ENCODE results near the gene FTO. TPM values are rescaled to one million over a fixed set of nuclear protein-coding genes. Genes with fewer than 3 reads are reported as not detected.

FTO gene
- total RNA-seq, 1 experiment from 2014 or later, result 78.3 TPM

GRCh38 chr16:53672461-53672860 lies 31.5 kb upstream of the FTO start:
- CTCF ChIA-PET, result interaction anchor here (1.3 kb wide), 1 partner anchor 62 kb away, joined by 3 read pairs; no protein-coding TSS in a partner anchor
- H3K27ac Mint-ChIP-seq (ENCODE audit: unreplicated experiment), result no peak overlapping the region
- H3K9me3 ChIP-seq, result no peaks in the 10 kb centered on the region
- no peaks in the 10 kb centered on the region for H3K9me3 Mint-ChIP-seq (ENCODE audit: unreplicated experiment)
- H3K27me3 ChIP-seq (replicated peaks; ENCODE audit: control insufficient read depth, insufficient read depth, low read length), result no peaks in the 10 kb centered on the region
- DNase-seq, result no peak
- H3K4me3 ChIP-seq (ENCODE audit: low read depth, low read length), result no peak overlapping the region
- TF ChIP-seq, protein P1, sequence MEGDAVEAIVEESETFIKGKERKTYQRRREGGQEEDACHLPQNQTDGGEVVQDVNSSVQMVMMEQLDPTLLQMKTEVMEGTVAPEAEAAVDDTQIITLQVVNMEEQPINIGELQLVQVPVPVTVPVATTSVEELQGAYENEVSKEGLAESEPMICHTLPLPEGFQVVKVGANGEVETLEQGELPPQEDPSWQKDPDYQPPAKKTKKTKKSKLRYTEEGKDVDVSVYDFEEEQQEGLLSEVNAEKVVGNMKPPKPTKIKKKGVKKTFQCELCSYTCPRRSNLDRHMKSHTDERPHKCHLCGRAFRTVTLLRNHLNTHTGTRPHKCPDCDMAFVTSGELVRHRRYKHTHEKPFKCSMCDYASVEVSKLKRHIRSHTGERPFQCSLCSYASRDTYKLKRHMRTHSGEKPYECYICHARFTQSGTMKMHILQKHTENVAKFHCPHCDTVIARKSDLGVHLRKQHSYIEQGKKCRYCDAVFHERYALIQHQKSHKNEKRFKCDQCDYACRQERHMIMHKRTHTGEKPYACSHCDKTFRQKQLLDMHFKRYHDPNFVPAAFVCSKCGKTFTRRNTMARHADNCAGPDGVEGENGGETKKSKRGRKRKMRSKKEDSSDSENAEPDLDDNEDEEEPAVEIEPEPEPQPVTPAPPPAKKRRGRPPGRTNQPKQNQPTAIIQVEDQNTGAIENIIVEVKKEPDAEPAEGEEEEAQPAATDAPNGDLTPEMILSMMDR (IDR thresholded peaks at IDR 0.05; ENCODE audit: insufficient read depth in 1 of 2, low read depth in 1 of 2, low read length in 1 of 2, severe bottlenecking in 1 of 2, unreplicated experiment in 1 of 2), result no peak
- POLR2A ChIA-PET, result no interaction called here
- BruUV-seq (replicated peaks), result no TSS peak
- H3K36me3 ChIP-seq (ENCODE audit: control insufficient read depth, insufficient read depth, low read length), result no peaks in the 10 kb centered on the region
- intact Hi-C loops (cut with micrococcal nuclease; ENCODE audit: unreplicated experiment), result no loop called here
- H3K27me3 Mint-ChIP-seq (ENCODE audit: insufficient read depth, unreplicated experiment), result no peaks in the 10 kb centered on the region
- H3K4me3 Mint-ChIP-seq (ENCODE audit: unreplicated experiment), result no peak overlapping the region
- no peaks in the 10 kb centered on the region for H3K4me1 Mint-ChIP-seq (ENCODE audit: low read depth, unreplicated experiment)
- H3K4me1 ChIP-seq, result no peaks in the 10 kb centered on the region; the same call in 1 of the 2 replicates
- no peaks in the 10 kb centered on the region for H3K36me3 Mint-ChIP-seq (ENCODE audit: insufficient read depth, unreplicated experiment)

DNA sequence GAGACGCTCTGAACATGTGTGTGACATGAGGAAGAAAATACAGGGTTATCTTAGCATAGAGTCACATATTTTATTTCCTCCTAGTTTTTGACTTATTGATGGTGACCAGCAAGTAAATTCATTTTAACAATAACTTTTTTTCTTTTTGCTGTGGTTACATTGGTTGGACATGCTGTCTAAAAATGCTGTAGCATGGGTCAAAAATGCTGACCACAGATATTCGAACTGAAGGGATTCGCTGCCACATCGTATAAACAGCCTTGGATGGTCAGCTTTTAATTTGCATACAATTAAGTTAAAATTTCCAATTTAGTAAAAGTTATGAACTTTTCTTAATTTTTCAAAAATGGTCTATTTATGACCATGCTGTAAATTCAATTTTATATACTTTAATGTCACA lies 30.8 kb upstream of the FTO start:
- H3K4me1 Mint-ChIP-seq (ENCODE audit: low read depth, unreplicated experiment), result no peaks in the 10 kb centered on the region
- DNase-seq, result no peak
- H3K27ac Mint-ChIP-seq (ENCODE audit: unreplicated experiment), result no peak overlapping the region
- intact Hi-C loops (cut with micrococcal nuclease; ENCODE audit: unreplicated experiment), result no loop called here
- no TSS peak for BruUV-seq (replicated peaks)
- Histone ChIP-seq H3K27me3 (replicated peaks; ENCODE audit: control insufficient read depth, insufficient read depth, low read length) (no peaks in the 10 kb centered on the region), H3K9me3 (no peaks in the 10 kb centered on the region), H3K4me3 (ENCODE audit: low read depth, low read length) (no peak overlapping the region), H3K36me3 (ENCODE audit: control insufficient read depth, insufficient read depth, low read length) (no peaks in the 10 kb centered on the region), H3K4me1 (no peaks in the 10 kb centered on the region; the same call in 1 of the 2 replicates)
- no peaks in the 10 kb centered on the region for H3K36me3 Mint-ChIP-seq (ENCODE audit: insufficient read depth, unreplicated experiment)
- no peaks in the 10 kb centered on the region for H3K9me3 Mint-ChIP-seq (ENCODE audit: unreplicated experiment)
- POLR2A ChIA-PET, result no interaction called here
- no peak overlapping the region for H3K4me3 Mint-ChIP-seq (ENCODE audit: unreplicated experiment)
- CTCF ChIA-PET, result no interaction called here
- TF ChIP-seq, protein P1 (IDR thresholded peaks at IDR 0.05; ENCODE audit: insufficient read depth in 1 of 2, low read depth in 1 of 2, low read length in 1 of 2, severe bottlenecking in 1 of 2, unreplicated experiment in 1 of 2), result no peak
- no peaks in the 10 kb centered on the region for H3K27me3 Mint-ChIP-seq (ENCODE audit: insufficient read depth, unreplicated experiment)

GRCh38 chr16:53678155-53678554 lies 25.8 kb upstream of the FTO start:
- no peaks in the 10 kb centered on the region for H3K4me1 Mint-ChIP-seq (ENCODE audit: low read depth, unreplicated experiment)
- H3K4me3 Mint-ChIP-seq (ENCODE audit: unreplicated experiment), result no peak overlapping the region
- CTCF ChIA-PET, result interaction anchor here (0.7 kb wide), 1 partner anchor 1462 kb away, joined by 3 read pairs; no protein-coding TSS in a partner anchor
- no peaks in the 10 kb centered on the region for H3K27me3 Mint-ChIP-seq (ENCODE audit: insufficient read depth, unreplicated experiment)
- no peak overlapping the region for H3K27ac Mint-ChIP-seq (ENCODE audit: unreplicated experiment)
- H3K36me3 Mint-ChIP-seq (ENCODE audit: insufficient read depth, unreplicated experiment), result no peaks in the 10 kb centered on the region
- intact Hi-C loops (cut with micrococcal nuclease; ENCODE audit: unreplicated experiment), result no loop called here
- POLR2A ChIA-PET, result no interaction called here
- H3K9me3 Mint-ChIP-seq (ENCODE audit: unreplicated experiment), result no peaks in the 10 kb centered on the region
- Histone ChIP-seq H3K9me3 (no peaks in the 10 kb centered on the region), H3K36me3 (ENCODE audit: control insufficient read depth, insufficient read depth, low read length) (no peaks in the 10 kb centered on the region), H3K4me3 (ENCODE audit: low read depth, low read length) (no peak overlapping the region), H3K27me3 (replicated peaks; ENCODE audit: control insufficient read depth, insufficient read depth, low read length) (no peaks in the 10 kb centered on the region), H3K4me1 (no peaks in the 10 kb centered on the region)
- no peak for DNase-seq
- no TSS peak for BruUV-seq (replicated peaks)
- TF ChIP-seq, protein P1 (IDR thresholded peaks at IDR 0.05; ENCODE audit: insufficient read depth in 1 of 2, low read depth in 1 of 2, low read length in 1 of 2, severe bottlenecking in 1 of 2, unreplicated experiment in 1 of 2), result no peak
